SK-N-DZ (cell line): ENCODE measurements around the gene ADARB2.

ENCODE experiments used
- DNase-seq: peaks from one replicate; pipeline ENCODE4 v3.0.0-alpha.2; 2015; ENCODE audit warnings: low spot score

The ADARB2 gene

GRCh38 chr10:1212571-1213141, 524.7 kb downstream of the ADARB2 start:
- DNase-seq = no peak

DNA sequence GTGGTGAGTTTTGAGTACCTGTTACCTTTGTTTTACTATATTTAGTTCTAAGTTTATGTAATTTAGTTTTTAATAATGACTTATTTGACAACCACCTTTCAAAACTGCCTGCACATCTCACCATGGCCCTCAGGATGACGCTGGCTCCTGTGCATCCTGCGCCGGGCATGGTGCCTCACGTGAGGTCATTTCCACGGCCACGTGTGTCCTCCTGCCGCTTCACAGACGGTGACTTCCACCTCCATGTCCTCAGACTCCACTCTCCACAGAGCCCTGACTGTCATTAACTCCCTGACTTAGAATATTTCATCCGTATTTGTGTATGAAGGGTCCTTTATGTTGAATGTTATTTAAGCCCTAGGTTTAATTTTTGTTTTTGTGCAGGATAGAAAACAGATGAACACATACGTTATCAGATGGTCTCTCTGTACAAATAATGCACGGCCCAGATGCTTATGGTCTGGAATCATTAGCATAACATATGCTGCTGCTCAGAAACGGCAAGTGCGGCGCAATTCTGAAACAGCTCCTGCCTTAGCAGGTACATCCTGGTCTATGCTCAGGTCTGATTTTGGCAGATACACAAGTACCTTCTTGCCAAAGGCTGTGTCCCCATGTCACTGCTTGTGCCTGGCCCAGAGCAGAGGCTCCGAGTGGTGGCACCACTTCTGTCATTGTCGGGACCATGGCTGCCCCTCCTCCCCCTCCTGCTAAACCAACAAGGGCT, 525.3 kb downstream of the ADARB2 start:
- no peak for DNase-seq

DNA sequence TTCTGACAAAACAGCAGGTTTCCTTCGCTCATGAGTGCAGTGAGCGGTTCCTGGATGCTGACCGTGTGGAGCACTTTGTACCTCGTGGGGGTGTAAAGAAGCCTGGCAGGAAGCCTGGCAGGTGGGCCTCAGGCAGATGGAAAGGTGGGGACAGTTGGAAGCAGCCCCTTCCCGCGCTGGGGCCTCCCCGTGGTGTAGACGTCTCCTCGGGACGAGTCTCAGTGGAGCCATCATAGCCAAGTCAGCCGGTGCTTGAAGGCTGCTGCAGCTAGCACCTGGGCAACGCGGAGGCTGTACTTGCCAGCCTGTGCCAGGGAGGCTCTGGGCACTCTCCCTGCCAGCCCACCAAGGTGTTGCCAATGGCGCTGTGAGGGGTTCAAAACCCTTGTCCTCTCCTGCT, 526.7 kb downstream of the ADARB2 start:
- no peak for DNase-seq

- no peak for DNase-seq
Observed at GRCh38 chr10:1209355-1209979, 527.9 kb downstream of the ADARB2 start.

- no peak for DNase-seq
Observed at GRCh38 chr10:1208366-1209311, 528.7 kb downstream of the ADARB2 start.

- DNase-seq = no peak
Observed at GRCh38 chr10:1206601-1207000, 530.7 kb downstream of the ADARB2 start.

DNA sequence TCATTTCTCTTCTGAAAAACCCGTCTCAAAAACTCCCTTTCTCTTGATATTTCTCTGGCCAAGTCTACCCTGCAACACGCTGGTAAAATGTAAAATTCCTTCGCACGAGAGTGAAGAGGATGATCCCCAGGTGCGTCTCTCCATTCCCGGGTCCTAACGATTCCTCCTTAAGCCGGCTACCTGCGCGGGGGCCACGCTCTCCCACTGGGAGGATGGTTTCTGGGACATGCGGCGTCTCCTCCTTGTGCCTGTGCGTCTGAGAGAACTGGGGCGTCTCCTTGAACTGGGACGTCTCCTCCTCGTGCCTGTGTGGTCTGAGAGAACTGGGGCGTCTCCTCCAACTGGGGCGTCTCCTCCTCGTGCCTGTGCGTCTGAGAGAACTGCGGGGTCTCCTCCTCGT, 531.2 kb downstream of the ADARB2 start:
- no peak for DNase-seq

GRCh38 chr10:1205450-1206030, 531.8 kb downstream of the ADARB2 start:
- DNase-seq = no peak

DNA sequence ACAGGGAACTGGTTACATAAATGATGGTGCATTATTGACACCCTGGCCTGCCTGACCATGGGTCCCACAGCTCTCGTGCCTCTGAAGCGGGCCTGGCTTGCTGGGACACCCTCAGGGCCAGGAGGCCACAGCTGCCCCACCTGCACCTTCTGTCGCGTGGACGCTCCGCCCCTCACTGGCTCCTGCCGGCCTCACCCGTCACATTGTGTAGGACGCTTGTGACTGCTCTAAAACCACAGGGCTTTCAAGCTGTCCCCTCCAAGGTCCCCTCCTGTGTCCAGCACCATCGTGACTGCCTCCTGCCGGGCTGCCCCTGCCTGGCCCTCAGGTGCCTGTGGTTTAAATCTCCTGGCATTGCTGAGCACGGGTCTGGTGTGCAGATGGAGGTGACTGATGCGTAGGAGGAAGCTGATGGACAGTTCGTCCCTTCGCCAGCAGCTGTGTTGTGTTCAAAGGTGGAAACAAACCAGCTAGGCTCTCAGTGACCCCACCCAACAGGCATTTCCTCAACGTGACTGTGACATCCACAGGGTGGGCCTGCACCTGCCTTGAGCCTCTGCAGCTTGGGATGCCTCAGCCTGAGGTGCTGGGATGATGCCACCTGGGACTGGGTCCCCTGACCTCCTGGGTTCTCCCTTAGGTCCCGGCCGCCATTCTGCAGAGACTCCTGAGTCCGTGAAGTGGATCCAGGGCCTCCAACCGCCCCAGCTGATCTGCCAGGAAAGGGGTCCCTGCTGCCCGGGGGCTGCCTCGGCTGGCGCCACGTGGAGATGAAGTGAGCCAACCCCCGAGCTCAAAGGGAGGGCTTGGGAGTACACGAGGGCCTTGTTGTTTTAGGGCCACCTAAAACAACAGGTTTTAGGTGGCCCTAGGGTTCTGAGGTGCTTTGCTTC, 532.6 kb downstream of the ADARB2 start:
- DNase-seq = no peak

DNA sequence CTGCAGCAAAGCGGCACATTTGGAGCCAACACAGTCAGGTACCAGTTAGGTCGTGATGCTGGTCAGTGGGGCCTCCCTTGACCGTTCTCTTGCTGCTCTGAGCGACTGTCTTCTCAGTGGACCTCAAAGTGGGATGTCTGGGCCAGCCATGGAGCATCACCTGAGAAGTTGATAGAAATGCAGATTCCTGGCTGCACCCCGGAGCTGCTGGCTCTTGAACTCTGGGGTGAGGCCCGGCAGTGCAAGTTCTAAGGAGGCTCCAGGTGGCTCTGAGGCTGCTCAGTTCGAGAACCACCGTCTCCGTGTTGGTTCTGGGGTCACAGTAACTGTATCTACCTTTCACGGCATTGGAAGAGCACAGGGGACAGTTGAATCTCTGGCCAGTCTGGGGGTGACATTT, 533.6 kb downstream of the ADARB2 start:
- DNase-seq = no peak

- no peak for DNase-seq
Observed at GRCh38 chr10:1203216-1203615, 534.1 kb downstream of the ADARB2 start.

DNA sequence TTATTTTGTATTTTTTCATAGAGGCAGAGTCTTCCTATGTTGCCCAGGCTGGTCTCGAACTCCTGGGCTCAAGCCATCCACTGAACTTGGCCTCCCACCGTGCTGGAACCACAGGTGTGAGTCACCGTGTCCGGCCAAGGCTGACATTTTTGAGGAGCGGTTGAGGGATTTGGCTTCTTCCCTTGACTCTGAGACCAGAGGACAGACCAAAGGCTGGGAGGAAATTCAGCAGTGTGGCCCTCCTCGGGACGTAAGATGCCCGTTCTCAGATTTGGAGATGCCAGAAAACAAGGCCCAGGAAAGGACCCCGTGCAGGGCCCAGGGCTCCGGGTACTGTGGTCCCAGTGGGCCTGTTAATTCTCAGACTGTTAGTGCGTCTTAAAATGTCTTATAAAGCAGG, 535.0 kb downstream of the ADARB2 start:
- no peak for DNase-seq

GRCh38 chr10:1200866-1201807, 536.2 kb downstream of the ADARB2 start:
- DNase-seq = no peak

DNA sequence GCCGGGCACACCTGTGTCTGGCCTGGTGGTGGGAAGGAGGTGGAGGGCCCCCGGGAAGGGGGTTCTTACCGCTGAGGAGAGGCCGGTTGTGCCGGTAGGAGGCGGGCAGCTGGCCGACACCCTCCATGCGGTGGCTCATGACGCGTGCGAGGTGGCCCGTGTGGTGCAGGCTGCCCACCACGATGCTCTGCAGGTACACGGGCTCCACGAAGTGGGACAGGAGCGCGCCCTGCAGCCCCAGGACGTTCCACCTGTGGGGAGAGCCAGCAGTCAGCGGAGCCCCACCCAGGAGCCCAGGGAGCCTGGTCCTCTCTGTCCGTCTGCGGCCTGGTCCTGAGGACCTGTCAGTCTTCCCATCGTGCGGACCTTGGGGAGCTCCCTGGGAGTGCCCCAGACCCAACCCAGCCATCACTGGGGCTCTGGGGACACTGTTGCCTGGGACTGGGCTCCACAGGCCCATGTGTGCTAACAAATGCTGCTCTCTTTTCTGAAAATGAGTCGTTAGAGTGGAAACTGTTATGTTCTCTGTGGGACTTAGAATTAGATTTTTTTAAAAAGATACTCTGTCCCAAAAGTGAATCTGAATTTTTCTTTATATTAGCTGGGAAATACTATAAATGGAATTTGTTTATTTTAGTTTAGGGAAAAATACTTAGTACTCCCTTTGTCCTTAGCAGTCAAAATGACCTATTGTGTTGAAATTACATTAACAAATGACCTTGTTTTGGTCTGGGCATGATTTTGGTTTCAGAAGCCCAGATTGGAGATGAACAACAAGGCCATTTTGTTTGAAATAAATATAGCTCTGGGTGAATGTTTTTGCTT, 537.2 kb downstream of the ADARB2 start:
- DNase-seq = no peak

- DNase-seq = no peak
Observed at GRCh38 chr10:1199345-1199673, 538.0 kb downstream of the ADARB2 start.

DNA sequence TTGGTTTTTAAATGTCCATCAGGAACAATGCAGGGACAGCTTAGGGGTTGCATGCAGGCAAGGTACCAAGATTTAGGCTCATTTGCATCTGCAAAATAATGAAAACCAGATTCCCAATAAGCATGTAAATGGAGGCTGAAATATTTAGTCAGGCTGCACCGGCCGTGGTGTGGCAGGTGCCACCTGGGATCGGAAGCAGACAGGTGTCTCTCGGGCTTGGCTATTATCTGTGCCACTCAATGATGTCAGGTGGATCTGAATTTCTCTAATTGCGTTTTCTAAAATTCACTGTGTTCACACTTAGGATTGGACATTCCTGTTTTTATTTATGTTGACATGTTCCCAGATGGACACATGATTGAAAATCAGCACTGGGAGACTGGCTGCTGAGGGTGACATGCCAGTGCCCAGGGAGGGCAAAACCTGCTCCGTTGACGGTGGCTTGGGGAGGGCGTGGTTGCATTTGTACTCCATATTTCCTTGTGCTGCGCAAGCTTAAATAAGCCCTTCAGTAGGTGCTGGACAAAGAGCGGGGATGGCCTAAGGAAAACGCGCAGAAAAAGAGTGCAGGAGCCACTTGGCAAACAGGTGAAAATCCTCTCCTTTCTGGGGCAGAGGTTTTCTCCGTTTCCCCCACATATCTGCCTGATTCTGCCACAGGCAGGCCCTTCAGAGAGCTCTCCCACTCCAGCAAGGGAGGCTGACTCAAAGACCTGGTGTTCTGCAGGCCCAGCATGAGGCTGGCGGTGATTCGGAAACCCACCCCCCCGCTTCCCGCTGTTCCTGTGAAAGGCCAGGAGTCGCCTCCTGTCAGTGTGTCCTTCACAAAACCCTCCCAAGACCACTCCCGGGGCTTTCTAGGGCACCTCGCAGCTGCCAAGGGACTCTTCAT, 538.6 kb downstream of the ADARB2 start:
- DNase-seq = no peak

GRCh38 chr10:1197384-1197783, 539.9 kb downstream of the ADARB2 start:
- DNase-seq = no peak

DNA sequence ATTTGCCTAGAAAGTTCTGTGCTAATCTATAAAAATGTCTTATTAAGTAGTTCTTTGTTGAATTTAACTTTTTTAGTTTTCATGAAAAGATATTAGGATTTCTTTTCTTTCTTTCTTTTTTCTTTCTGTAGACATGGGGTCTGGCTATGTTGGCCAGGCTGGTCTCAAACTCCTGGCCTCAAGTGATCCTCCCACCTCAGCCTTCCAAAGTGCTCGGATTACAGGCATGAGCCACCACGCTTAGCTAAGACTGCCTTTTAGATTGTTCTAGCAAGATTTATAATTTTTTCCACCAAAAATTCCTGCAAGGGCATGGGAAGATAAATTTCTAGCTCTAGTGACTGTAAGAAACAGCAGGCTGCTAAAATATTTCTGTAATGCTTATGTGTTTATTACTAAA, 540.7 kb downstream of the ADARB2 start:
- DNase-seq = no peak
